Endothelial cell of umbilical vein (primary cell): ENCODE data around the gene EEFSEC. TPM values are rescaled to one million over a fixed set of nuclear protein-coding genes. Genes with fewer than 3 reads are reported as not detected.

Experiments used
- BruUV-seq: library from RNA; stranded (reverse); fragments of 400-500 nt; replicated peaks from 2 replicates; lab custom pipeline; 2021; lab: Mats Ljungman, UMichigan
- CTCF ChIA-PET: fragments of 300-600, 350-600 bp; sonication (Branson Sonifier 250); formaldehyde crosslinking; loops from one replicate; lab custom pipeline; 2021; ENCODE audit warnings: antibody characterized with exemption, inconsistent platforms; lab: Charles Lee
- POLR2A ChIA-PET: fragments of 300-600, 350-600 bp; sonication (Branson Sonifier 250); formaldehyde crosslinking; loops from one replicate; lab custom pipeline; 2021; ENCODE audit warnings: antibody characterized with exemption, inconsistent platforms; lab: Charles Lee
- DNase-seq: peaks from one replicate; pipeline ENCODE4 v3.0.0-alpha.2; 2011; ENCODE audit warnings: low read depth, low spot score
- FAIRE-seq: peaks from 2 replicates; lab custom pipeline; 2011; peaks lifted over from hg19 to GRCh38; lab: Jason Lieb, UNC
- H2AFZ ChIP-seq: 2 replicates; pipeline ENCODE4 v1.6.0; 2012; ENCODE audit warnings: low read depth, low read length, control low read depth, inconsistent platforms
- H3K27ac ChIP-seq: 2 replicates; pipeline ENCODE4 v1.5.1; 2011; ENCODE audit warnings: low read depth, mild to moderate bottlenecking, control low read depth, low read length, moderate library complexity; ENCODE audit not compliant: insufficient read depth
- H3K27me3 ChIP-seq, 2 experiments: 2 replicates each; pipeline versions ENCODE4 v1.6.0 to v1.6.1; 2011; ENCODE audit warnings: low read length in 2 of 2, mixed read lengths in 1 of 2; ENCODE audit not compliant: control insufficient read depth in 2 of 2, insufficient read depth in 2 of 2
- H3K36me3 ChIP-seq, 2 experiments: 2 replicates in 1 of 2; 3 replicates in 1 of 2; pipeline ENCODE4 v1.5.1; 2011; ENCODE audit warnings: low read length in 2 of 2, mild to moderate bottlenecking in 1 of 2, moderate library complexity in 1 of 2; ENCODE audit not compliant: control insufficient read depth in 2 of 2, insufficient read depth in 2 of 2; ENCODE audit errors: extremely low read depth in 1 of 2
- H3K4me1 ChIP-seq: 3 replicates; pipeline ENCODE4 v1.5.1; 2011; ENCODE audit warnings: mild to moderate bottlenecking, low read length; ENCODE audit not compliant: control insufficient read depth, insufficient read depth; ENCODE audit errors: extremely low read depth
- H3K4me2 ChIP-seq: 2 replicates; pipeline ENCODE4 v1.6.1; 2011; ENCODE audit warnings: low read length, control low read depth, mixed read lengths; ENCODE audit not compliant: insufficient read depth
- H3K4me3 ChIP-seq, 3 experiments: fragments of 200-600 bp in 1 of 3; sonication (generic), shearing (Covaris generic) in 1 of 3; replicated peaks in 1 of 3; 2 replicates each; pipeline ENCODE4 v1.5.1; 2011 to 2016; ENCODE audit warnings: control low read depth in 3 of 3, low read length in 3 of 3, mild to moderate bottlenecking in 2 of 3, inconsistent platforms in 1 of 3, low read depth in 1 of 3, moderate library complexity in 1 of 3; ENCODE audit not compliant: insufficient read depth in 1 of 3
- H3K79me2 ChIP-seq: 2 replicates; pipeline ENCODE4 v1.6.0; 2012; ENCODE audit warnings: low read length, inconsistent platforms; ENCODE audit not compliant: control insufficient read depth, insufficient read depth
- H3K9ac ChIP-seq: replicated peaks from 2 replicates; pipeline ENCODE3; 2011; ENCODE audit warnings: low read length, control low read depth; ENCODE audit not compliant: insufficient read depth; ENCODE audit errors: extremely low read depth
- H3K9me1 ChIP-seq: replicated peaks from 3 replicates; pipeline ENCODE4 v1.6.0; 2011; ENCODE audit warnings: mild to moderate bottlenecking, low read length; ENCODE audit not compliant: control insufficient read depth, insufficient read depth; ENCODE audit errors: extremely low read depth
- H3K9me3 ChIP-seq: replicated peaks from 2 replicates; pipeline ENCODE4 v1.5.1; 2012; ENCODE audit warnings: low read length, inconsistent platforms; ENCODE audit not compliant: control insufficient read depth, insufficient read depth
- H4K20me1 ChIP-seq: replicated peaks from 2 replicates; pipeline ENCODE3; 2011; ENCODE audit warnings: mild to moderate bottlenecking, low read length; ENCODE audit not compliant: control insufficient read depth, insufficient read depth; ENCODE audit errors: extremely low read depth
- EZH2 ChIP-seq: IDR thresholded peaks from 2 replicates; pipeline ENCODE4 v1.6.1; 2012; ENCODE audit warnings: borderline replicate concordance, low read depth, mild to moderate bottlenecking, moderate library complexity, low read length, inconsistent platforms; ENCODE audit not compliant: severe bottlenecking
- JUN ChIP-seq: IDR thresholded peaks from 2 replicates; pipeline ENCODE4 v1.6.1; 2011; ENCODE audit warnings: borderline replicate concordance, low read depth; ENCODE audit not compliant: insufficient read length, insufficient read depth
- MAX ChIP-seq: IDR thresholded peaks from 2 replicates; pipeline ENCODE4 v1.6.1; 2011; ENCODE audit not compliant: insufficient read depth, insufficient read length
- MYC ChIP-seq: IDR thresholded peaks from one replicate; pipeline ENCODE4 v1.6.1; 2011; ENCODE audit warnings: mild to moderate bottlenecking, low read depth, low read length
- dilution Hi-C: fragments of 300-500 bp; cut with MboI; formaldehyde crosslinking; loops from one replicate; pipeline ENCODE4 v1.15.0; 2019; ENCODE audit warnings: low sequenced_read_pairs; ENCODE audit not compliant: extremely low pct_ligation_motif_present
- intact Hi-C: fragments of 100-400 bp; cut with micrococcal nuclease; formaldehyde crosslinking; loops from one replicate; pipeline ENCODE4 v1.10.0; 2022
- polyA plus RNA-seq, 4 experiments: library from polyadenylated mRNA; depleted of rRNA in 3 of 4; stranded (reverse) in 3 of 4; unstranded in 1 of 4; fragments of >200 nt; gene quantifications; 2 replicates each; pipeline versions ENCODE4 v1.2.1 to v1.2.3, GENCODE V29; 2011 to 2012; ENCODE audit warnings: missing spikeins in 1 of 4
- total RNA-seq: library from RNA; stranded (reverse); gene quantifications from 2 replicates; pipeline ENCODE4 v1.2.3, GENCODE V29; 2021

EEFSEC gene
- total and polyA plus RNA-seq, 2 donors (not counting 3 experiments of a cell fraction or from before 2014, with no cell fraction given) = 13.1 to 14.5 TPM

- Histone ChIP-seq H3K4me2 (no peak overlapping the region), H3K27me3 (no peaks in the 10 kb centered on the region), H3K27ac (no peak overlapping the region), H3K9ac (no peak overlapping the region), H3K4me3 (no peak overlapping the region), H3K4me1 (peaks cover 8% of the 10 kb centered on the region), H3K9me1 (no peaks in the 10 kb centered on the region), H4K20me1 (no peaks in the 10 kb centered on the region), H3K79me2 (no peaks in the 10 kb centered on the region), H2AFZ (no peak overlapping the region), H3K36me3 (no peaks in the 10 kb centered on the region), H3K9me3 (no peaks in the 10 kb centered on the region)
- dilution Hi-C loops (no loop called here), intact Hi-C loops (no loop called here)
- POLR2A ChIA-PET = no interaction called here
- no peak for FAIRE-seq
- no peak for TF ChIP-seq MYC
- TF ChIP-seq JUN = no peak
- DNase-seq = no peak
- CTCF ChIA-PET = interaction anchor here (1.1 kb wide), 1 partner anchor 45 kb away, joined by 3 read pairs; no protein-coding TSS in a partner anchor
- no TSS peak for BruUV-seq
These were observed 128.4 kb downstream of the EEFSEC start for GRCh38 chr3:128281461-128282367.

- Histone ChIP-seq H3K27me3 (no peaks in the 10 kb centered on the region), H3K4me3 (no peak overlapping the region), H3K4me1 (peaks cover 8% of the 10 kb centered on the region), H4K20me1 (no peaks in the 10 kb centered on the region), H3K9ac (no peak overlapping the region), H3K4me2 (no peak overlapping the region), H3K36me3 (no peaks in the 10 kb centered on the region), H3K79me2 (no peaks in the 10 kb centered on the region), H3K9me3 (no peaks in the 10 kb centered on the region), H2AFZ (no peak overlapping the region), H3K9me1 (no peaks in the 10 kb centered on the region), H3K27ac (no peak overlapping the region)
- no TSS peak for BruUV-seq
- DNase-seq (no peak), FAIRE-seq (no peak)
- dilution Hi-C loops = no loop called here
- POLR2A ChIA-PET = no interaction called here
- intact Hi-C loops = no loop called here
- no peak for TF ChIP-seq EZH2
- no peak for TF ChIP-seq MAX
- CTCF ChIA-PET = interaction anchor here (0.9 to 1.4 kb wide), 4 partner anchors 10 to 46 kb away, joined by 3 read pairs; no protein-coding TSS in a partner anchor
These were observed 129.3 kb downstream of the EEFSEC start for GRCh38 chr3:128282380-128283196.
